Breast epithelium (tissue), 4 donors: Measurements from ENCODE around the gene SMYD4. TPM values are rescaled to one million over a fixed set of nuclear protein-coding genes. Genes with fewer than 3 reads are reported as not detected.
"Not testable (repeated sequence)": the region's sequence is repeated elsewhere in the genome, so short reads cannot be mapped to it uniquely, and the experiment has no call there.

Experiments used
- DNase-seq, 2 donors: peaks; one replicate each; pipeline ENCODE4 v3.0.0-alpha.2; 2019; ENCODE audit warnings: low spot score in 2 of 2
- H3K27ac ChIP-seq, 2 donors: fragments of 200-600 bp; sonication (generic) in 1 of 2; one replicate each; pipeline ENCODE4 v1.5.1; 2016 to 2019; ENCODE audit warnings: mild to moderate bottlenecking in 1 of 2
- H3K27me3 ChIP-seq, 2 donors: fragments of 200-600 bp; sonication (generic) in 1 of 2; one replicate each; pipeline versions ENCODE4 v1.5.1 to v1.6.0; 2017 to 2019; ENCODE audit warnings: control low read depth in 1 of 2, mild to moderate bottlenecking in 1 of 2
- H3K36me3 ChIP-seq: fragments of 200-600 bp; one replicate; pipeline ENCODE4 v1.5.1; 2019
- H3K4me1 ChIP-seq, 2 donors: fragments of 200-600 bp; sonication (generic); one replicate each; pipeline ENCODE4 v1.5.1; 2016 to 2019; ENCODE audit warnings: control low read depth in 1 of 2
- H3K4me3 ChIP-seq, 3 donors: fragments of 200-600 bp; sonication (generic); 1 replicate in 2 of 3; 2 replicates in 1 of 3; pipeline ENCODE4 v1.5.1; 2016 to 2019; ENCODE audit warnings: mild to moderate bottlenecking in 3 of 3, moderate library complexity in 2 of 3
- H3K9me3 ChIP-seq, 2 donors: fragments of 200-600 bp; sonication (generic) in 1 of 2; one replicate each; pipeline ENCODE4 v1.5.1; 2016 to 2019; ENCODE audit warnings: control low read depth in 1 of 2
- POLR2A ChIP-seq: fragments of 450-650 bp; IDR thresholded peaks from one replicate; pipeline ENCODE4 v1.6.1; 2016; ENCODE audit warnings: antibody characterized with exemption, mild to moderate bottlenecking, moderate library complexity
- POLR2AphosphoS5 ChIP-seq, 3 donors: sonication (generic); formaldehyde crosslinking; IDR thresholded peaks; one replicate each; pipeline ENCODE4 v1.6.1; 2017; ENCODE audit warnings: antibody characterized with exemption in 3 of 3
- intact Hi-C: fragments of 100-400 bp; cut with DNase I; formaldehyde crosslinking; loops from one replicate; pipeline ENCODE4 v1.15.1; 2023; ENCODE audit warnings: low total_unique reads
- total RNA-seq, 3 donors: library from RNA; depleted of rRNA; stranded (reverse); fragments of >200 nt; gene quantifications; one replicate each; pipeline ENCODE4 v1.1.0, GENCODE V29; 2016
- TF ChIP-seq, protein P1 (sequence below), 3 donors: fragments of 450-650 bp; IDR thresholded peaks; one replicate each; pipeline ENCODE4 v1.5.1; 2016 to 2017; ENCODE audit warnings: antibody characterized with exemption in 3 of 3, mild to moderate bottlenecking in 3 of 3, moderate library complexity in 3 of 3

The SMYD4 gene
- total RNA-seq, 3 donors from 2014 or later = 16.0 to 20.3 (median 18.7) TPM

DNA sequence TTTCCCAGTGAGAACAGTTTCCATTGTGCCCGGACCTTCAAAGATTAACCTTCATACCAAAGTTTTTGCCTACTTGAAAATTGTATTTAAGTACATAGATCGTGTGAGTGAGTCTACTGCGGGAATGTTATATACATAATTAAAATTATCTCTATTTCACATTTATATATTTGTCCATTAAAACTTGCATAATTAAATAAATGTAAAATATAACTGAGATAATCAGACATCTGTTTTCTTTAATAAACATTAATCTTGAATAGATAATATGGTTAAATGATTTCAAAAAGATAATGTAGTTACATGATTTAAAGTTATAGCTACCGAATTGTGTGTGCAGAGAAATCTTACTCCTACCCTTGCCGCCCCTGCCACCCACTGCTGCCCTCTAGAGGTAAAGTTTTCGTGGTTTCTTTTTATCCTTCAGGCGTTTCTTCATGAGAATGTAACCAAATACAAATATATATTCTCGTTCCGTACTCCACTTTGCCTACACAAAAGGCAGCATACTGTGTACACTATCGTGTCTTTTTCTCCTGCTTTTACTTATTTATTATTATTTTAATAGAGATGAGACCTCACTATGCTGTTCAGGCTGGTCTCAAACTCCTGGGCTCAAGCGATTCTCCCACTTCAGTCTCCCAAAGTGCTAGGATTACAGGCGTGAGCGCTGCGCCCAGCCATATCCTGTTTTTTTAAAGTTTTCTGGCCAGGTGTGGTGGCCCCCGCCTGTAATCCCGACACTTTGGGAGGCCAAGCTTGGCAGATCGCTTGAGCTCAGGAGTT is 35.7 kb upstream of the SMYD4 start:
- Histone ChIP-seq H3K27me3 (no peaks in the 10 kb centered on the region), H3K4me1 (no peaks in the 10 kb centered on the region), H3K36me3 (no peaks in the 10 kb centered on the region), H3K4me3 (no peak overlapping the region), H3K9me3 (no peaks in the 10 kb centered on the region), H3K27ac (no peak overlapping the region)
- TF ChIP-seq POLR2A (no peak), POLR2AphosphoS5 (IDR thresholded peaks at IDR 0.05) (no peak)
- TF ChIP-seq, protein P1, sequence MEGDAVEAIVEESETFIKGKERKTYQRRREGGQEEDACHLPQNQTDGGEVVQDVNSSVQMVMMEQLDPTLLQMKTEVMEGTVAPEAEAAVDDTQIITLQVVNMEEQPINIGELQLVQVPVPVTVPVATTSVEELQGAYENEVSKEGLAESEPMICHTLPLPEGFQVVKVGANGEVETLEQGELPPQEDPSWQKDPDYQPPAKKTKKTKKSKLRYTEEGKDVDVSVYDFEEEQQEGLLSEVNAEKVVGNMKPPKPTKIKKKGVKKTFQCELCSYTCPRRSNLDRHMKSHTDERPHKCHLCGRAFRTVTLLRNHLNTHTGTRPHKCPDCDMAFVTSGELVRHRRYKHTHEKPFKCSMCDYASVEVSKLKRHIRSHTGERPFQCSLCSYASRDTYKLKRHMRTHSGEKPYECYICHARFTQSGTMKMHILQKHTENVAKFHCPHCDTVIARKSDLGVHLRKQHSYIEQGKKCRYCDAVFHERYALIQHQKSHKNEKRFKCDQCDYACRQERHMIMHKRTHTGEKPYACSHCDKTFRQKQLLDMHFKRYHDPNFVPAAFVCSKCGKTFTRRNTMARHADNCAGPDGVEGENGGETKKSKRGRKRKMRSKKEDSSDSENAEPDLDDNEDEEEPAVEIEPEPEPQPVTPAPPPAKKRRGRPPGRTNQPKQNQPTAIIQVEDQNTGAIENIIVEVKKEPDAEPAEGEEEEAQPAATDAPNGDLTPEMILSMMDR (IDR thresholded peaks at IDR 0.05) = peak; percentile 12 to 40 (median 32)
- DNase-seq = no peak
- intact Hi-C loops = no loop called here

DNA sequence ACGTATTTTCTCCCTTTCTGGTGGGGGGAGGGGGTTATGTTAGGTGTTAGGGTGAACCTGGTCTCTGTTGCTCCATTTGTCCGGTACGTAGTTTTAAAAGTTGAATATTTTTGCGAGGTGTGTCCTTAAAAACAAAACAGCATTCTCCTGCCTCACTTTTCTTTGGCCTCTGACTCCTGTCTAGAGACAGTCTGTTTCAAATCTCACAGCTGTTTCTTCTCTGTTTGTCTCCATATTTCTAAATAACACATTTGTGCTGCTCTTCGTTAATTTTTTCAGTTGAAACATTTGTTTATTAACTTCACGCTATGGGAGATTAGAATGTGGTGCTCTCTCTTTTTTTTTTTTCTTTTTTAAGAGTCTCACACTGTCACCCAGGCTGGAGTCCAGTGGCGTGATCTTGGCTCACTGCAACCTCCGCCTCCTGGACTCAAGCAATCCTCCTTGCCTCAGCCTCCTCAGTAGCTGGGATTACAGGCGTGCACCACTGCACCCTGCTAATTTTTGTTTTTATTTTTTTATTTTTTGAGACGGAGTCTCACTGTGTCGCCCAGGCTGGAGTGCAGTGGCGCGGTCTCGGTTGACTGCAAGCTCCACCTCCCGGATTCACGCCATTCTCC is 31.8 kb upstream of the SMYD4 start:
- H3K27ac ChIP-seq = no peak overlapping the region
- intact Hi-C loops = no loop called here
- H3K4me3 ChIP-seq = no peak overlapping the region
- no peaks in the 10 kb centered on the region for H3K4me1 ChIP-seq
- no peaks in the 10 kb centered on the region for H3K27me3 ChIP-seq
- TF ChIP-seq, protein P1 (IDR thresholded peaks at IDR 0.05) = no peak
- no peak for TF ChIP-seq POLR2A
- TF ChIP-seq POLR2AphosphoS5 (IDR thresholded peaks at IDR 0.05) = no peak
- no peaks in the 10 kb centered on the region for H3K9me3 ChIP-seq
- no peaks in the 10 kb centered on the region for H3K36me3 ChIP-seq
- no peak for DNase-seq

GRCh38 chr17:1860978-1861377 is 31.3 kb upstream of the SMYD4 start:
- no peak for DNase-seq
- Histone ChIP-seq H3K4me1 (no peaks in the 10 kb centered on the region), H3K9me3 (no peaks in the 10 kb centered on the region), H3K27me3 (no peaks in the 10 kb centered on the region), H3K36me3 (no peaks in the 10 kb centered on the region), H3K27ac (no peak overlapping the region), H3K4me3 (no peak overlapping the region)
- intact Hi-C loops = no loop called here
- TF ChIP-seq POLR2A = no peak
- TF ChIP-seq, protein P1 (IDR thresholded peaks at IDR 0.05) = no peak
- TF ChIP-seq POLR2AphosphoS5 (IDR thresholded peaks at IDR 0.05) = no peak

DNA sequence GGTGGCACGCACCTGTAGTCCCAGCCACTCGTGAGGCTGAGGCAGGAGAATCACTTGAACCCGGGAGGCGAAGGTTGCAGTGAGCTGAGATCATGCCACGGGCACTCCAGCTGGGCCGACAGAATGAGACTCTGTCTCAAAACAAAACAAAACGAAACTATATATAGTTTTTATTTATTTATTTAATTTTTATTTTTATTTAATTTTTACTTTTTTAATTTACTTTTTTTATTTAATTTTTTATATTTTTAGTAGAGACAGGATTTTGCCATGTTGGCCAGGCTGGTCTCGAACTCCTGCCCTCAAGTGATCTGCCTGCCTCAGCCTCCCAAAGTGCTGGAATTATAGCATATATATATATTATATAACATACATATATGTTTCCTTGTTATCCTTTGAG is 26.8 kb upstream of the SMYD4 start:
- H3K4me1 ChIP-seq, intact Hi-C loops, DNase-seq, H3K27ac ChIP-seq, H3K9me3 ChIP-seq, H3K27me3 ChIP-seq, H3K36me3 ChIP-seq, H3K4me3 ChIP-seq: not testable (repeated sequence)

DNA sequence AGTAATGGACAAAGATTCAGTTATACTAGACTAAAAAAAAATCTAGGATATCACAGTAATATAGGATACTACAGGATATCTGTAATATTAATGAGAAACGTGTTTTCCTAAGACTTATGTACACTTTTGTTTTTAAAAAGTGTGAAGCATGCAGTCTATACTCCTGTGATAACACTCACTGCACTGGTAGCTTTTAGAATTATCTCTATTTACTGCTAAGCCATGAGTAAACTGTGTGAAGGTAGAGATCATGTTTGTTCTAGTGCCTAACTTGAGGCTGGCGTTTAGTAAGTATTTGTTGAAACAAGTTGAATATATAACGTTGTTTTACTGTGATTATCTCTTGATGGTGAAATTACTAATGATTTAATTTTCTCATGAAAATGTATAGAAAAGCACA is 24.0 kb upstream of the SMYD4 start:
- Histone ChIP-seq H3K27me3 (no peaks in the 10 kb centered on the region), H3K4me1 (no peaks in the 10 kb centered on the region), H3K4me3 (no peak overlapping the region), H3K9me3 (no peaks in the 10 kb centered on the region), H3K27ac (no peak overlapping the region), H3K36me3 (no peaks in the 10 kb centered on the region)
- intact Hi-C loops = no loop called here
- no peak for DNase-seq
- TF ChIP-seq, protein P1 (IDR thresholded peaks at IDR 0.05) = no peak
- no peak for TF ChIP-seq POLR2AphosphoS5 (IDR thresholded peaks at IDR 0.05)
- no peak for TF ChIP-seq POLR2A
